Measurements from ENCODE around the gene COL15A1.

DNA sequence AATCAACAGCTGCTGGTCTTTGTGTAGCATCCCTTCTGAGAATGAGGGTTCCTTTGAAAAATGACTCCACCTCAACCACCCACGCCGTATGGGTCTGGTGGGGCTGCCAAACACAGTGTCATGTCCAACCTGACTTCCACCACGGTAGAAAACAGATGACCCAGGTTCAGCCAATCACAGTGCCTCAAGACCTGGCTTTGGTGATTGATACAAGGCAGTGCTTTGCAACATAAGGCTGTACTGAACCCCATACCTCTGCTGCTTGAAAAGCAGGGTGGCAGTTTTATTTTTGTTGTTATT, 149.7 kb downstream of the COL15A1 start:
- TF ChIP-seq CTCF (IDR thresholded peaks at IDR 0.05): no peak
- no peak for TF ChIP-seq EZH2 (IDR thresholded peaks at IDR 0.05; ENCODE audit: borderline replicate concordance, insufficient read depth, low read depth, low read length, poor library complexity, severe bottlenecking)
